GM12875 (cell line): ENCODE results near the gene LONRF2.

Experiments used
- H3K4me3 ChIP-seq: one replicate; pipeline ENCODE4 v1.5.1; 2011; ENCODE audit warnings: low read depth, low read length, control low read depth
- CTCF ChIP-seq: IDR thresholded peaks from 2 replicates; pipeline ENCODE4 v1.5.1; 2011; ENCODE audit warnings: low read depth, mild to moderate bottlenecking, control low read depth, inconsistent platforms, low read length, moderate library complexity, borderline replicate concordance; ENCODE audit not compliant: insufficient read depth

The LONRF2 gene

GRCh38 chr2:100274566-100275199 lies 47.6 kb downstream of the LONRF2 start:
- no peak overlapping the region for H3K4me3 ChIP-seq
- no peak for TF ChIP-seq CTCF

GRCh38 chr2:100274076-100274475 lies 48.2 kb downstream of the LONRF2 start:
- H3K4me3 ChIP-seq = no peak overlapping the region
- TF ChIP-seq CTCF = no peak

- no peak overlapping the region for H3K4me3 ChIP-seq
- TF ChIP-seq CTCF = no peak
Measured at GRCh38 chr2:100273387-100273786, 48.9 kb downstream of the LONRF2 start.

- no peak overlapping the region for H3K4me3 ChIP-seq
- TF ChIP-seq CTCF = no peak
Measured at GRCh38 chr2:100272841-100273329, 49.4 kb downstream of the LONRF2 start.

- no peak for TF ChIP-seq CTCF
- no peak overlapping the region for H3K4me3 ChIP-seq
Measured at GRCh38 chr2:100271210-100271609, 51.1 kb downstream of the LONRF2 start.

- TF ChIP-seq CTCF = no peak
- no peak overlapping the region for H3K4me3 ChIP-seq
Measured at GRCh38 chr2:100270381-100271146, 51.7 kb downstream of the LONRF2 start.

GRCh38 chr2:100269889-100270288 lies 52.4 kb downstream of the LONRF2 start:
- no peak for TF ChIP-seq CTCF
- no peak overlapping the region for H3K4me3 ChIP-seq
